Mesendoderm (in vitro differentiated cells): Measurements from ENCODE around the gene APP.

ENCODE experiments used
- DNase-seq: peaks from one replicate; pipeline ENCODE4 v3.0.0; 2013
- H2AK5ac ChIP-seq: 2 replicates; pipeline ENCODE4 v1.6.1; 2013; ENCODE audit warnings: low read length, inconsistent platforms
- H2BK120ac ChIP-seq: 2 replicates; pipeline ENCODE4 v1.6.1; 2013; ENCODE audit warnings: low read depth, mild to moderate bottlenecking, low read length, moderate library complexity, mixed read lengths
- H2BK15ac ChIP-seq: replicated peaks from 2 replicates; pipeline ENCODE4 v1.6.1; 2013; ENCODE audit warnings: low read depth, mild to moderate bottlenecking, moderate library complexity
- H2BK5ac ChIP-seq: 2 replicates; pipeline ENCODE4 v1.6.1; 2013; ENCODE audit warnings: low read length, inconsistent platforms
- H3K18ac ChIP-seq: 2 replicates; pipeline ENCODE4 v1.6.1; 2013; ENCODE audit warnings: mild to moderate bottlenecking, low read length, mixed read lengths
- H3K23ac ChIP-seq: one replicate; pipeline ENCODE4 v1.6.1; 2013; ENCODE audit warnings: low read length
- H3K27ac ChIP-seq: 2 replicates; pipeline ENCODE4 v1.5.1; 2013; ENCODE audit warnings: low read depth, mild to moderate bottlenecking, inconsistent platforms, low read length, moderate library complexity
- H3K27me3 ChIP-seq: 2 replicates; pipeline ENCODE4 v1.6.1; 2013; ENCODE audit warnings: low read length, control low read depth, mild to moderate bottlenecking, inconsistent platforms; ENCODE audit not compliant: insufficient read depth, poor library complexity
- H3K36me3 ChIP-seq: 2 replicates; pipeline ENCODE4 v1.6.1; 2013; ENCODE audit warnings: low read length, inconsistent platforms; ENCODE audit not compliant: control insufficient read depth, insufficient read depth
- H3K4ac ChIP-seq: one replicate; pipeline ENCODE4 v1.6.1; 2013; ENCODE audit warnings: low read depth, mild to moderate bottlenecking, low read length, moderate library complexity
- H3K4me1 ChIP-seq: 2 replicates; pipeline ENCODE4 v1.6.1; 2013; ENCODE audit warnings: low read depth, low read length, inconsistent platforms; ENCODE audit not compliant: control insufficient read depth
- H3K4me2 ChIP-seq: 2 replicates; pipeline ENCODE4 v1.6.1; 2013; ENCODE audit warnings: low read length
- H3K4me3 ChIP-seq: 2 replicates; pipeline ENCODE4 v1.5.1; 2013; ENCODE audit warnings: mild to moderate bottlenecking, low read length
- H3K56ac ChIP-seq: one replicate; pipeline ENCODE4 v1.6.1; 2013; ENCODE audit warnings: low read length
- H3K79me1 ChIP-seq: 2 replicates; pipeline ENCODE4 v1.6.1; 2013; ENCODE audit warnings: low read length, inconsistent platforms
- H3K79me2 ChIP-seq: 2 replicates; pipeline ENCODE4 v1.6.1; 2013; ENCODE audit warnings: mild to moderate bottlenecking, low read length; ENCODE audit not compliant: control insufficient read depth, insufficient read depth
- H3K9ac ChIP-seq: 2 replicates; pipeline ENCODE4 v1.6.1; 2013; ENCODE audit warnings: low read length, inconsistent platforms
- H4K5ac ChIP-seq: one replicate; pipeline ENCODE4 v1.6.1; 2013; ENCODE audit warnings: low read length
- H4K8ac ChIP-seq: one replicate; pipeline ENCODE4 v1.6.1; 2013; ENCODE audit warnings: low read depth, mild to moderate bottlenecking, control low read depth, low read length, moderate library complexity
- WGBS: extraction: QIAGEN DNeasy Blood & Tissue Kit; methylation state at CpG from one replicate; pipeline ENCODE4 v1.1.7; 2013; ENCODE audit warnings: low lambda C conversion rate, missing lambda C conversion rate; ENCODE audit not compliant: insufficient coverage; ENCODE audit errors: extremely low coverage; 5-methylcytosine and 5-hydroxymethylcytosine counted together

APP gene

DNA sequence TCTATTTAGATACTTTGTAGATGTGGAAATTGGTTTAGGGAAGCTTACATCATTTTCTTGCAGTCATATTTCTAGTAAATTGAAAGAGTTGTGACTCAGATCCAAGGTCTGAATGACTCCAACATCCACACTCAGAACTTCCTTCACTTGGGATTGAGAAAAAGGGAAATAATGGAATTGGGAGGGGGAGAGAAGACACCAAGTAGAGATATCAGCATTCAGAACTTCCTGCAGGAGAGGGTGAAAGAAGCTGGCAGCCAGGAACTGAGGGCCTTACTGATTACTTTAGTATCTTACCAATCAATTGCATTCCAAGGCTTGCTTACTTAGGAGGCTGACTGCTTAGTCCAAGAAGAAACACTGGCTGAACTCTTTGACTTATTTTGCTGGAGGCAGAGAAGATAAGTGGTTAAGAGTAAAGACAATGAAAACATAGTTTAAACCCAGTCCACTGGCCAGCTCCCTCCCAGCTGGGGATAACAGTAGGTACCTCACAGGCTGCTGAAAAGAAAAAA is 21.7 kb downstream of the APP start:
- no peak overlapping the region for H3K23ac ChIP-seq
- no peak overlapping the region for H3K4ac ChIP-seq
- H3K18ac ChIP-seq, result no peak overlapping the region
- peaks cover 11% of the 10 kb centered on the region for H3K79me1 ChIP-seq
- no peak overlapping the region for H4K8ac ChIP-seq
- H3K27ac ChIP-seq, result peak overlapping the region; percentile 65
- no peak overlapping the region for H2BK5ac ChIP-seq
- peaks cover 24% of the 10 kb centered on the region for H3K4me1 ChIP-seq
- H2AK5ac ChIP-seq, result no peak overlapping the region
- no peak overlapping the region for H3K4me2 ChIP-seq
- no peak overlapping the region for H4K5ac ChIP-seq
- H2BK15ac ChIP-seq, result no peak overlapping the region
- DNase-seq, result peak; percentile 84
- no peaks in the 10 kb centered on the region for H3K27me3 ChIP-seq
- H3K56ac ChIP-seq, result no peak overlapping the region
- H2BK120ac ChIP-seq, result no peak overlapping the region
- H3K4me3 ChIP-seq, result no peak overlapping the region
- H3K36me3 ChIP-seq, result peaks cover 1% of the 10 kb centered on the region
- H3K79me2 ChIP-seq, result peaks cover 75% of the 10 kb centered on the region
- H3K9ac ChIP-seq, result no peak overlapping the region

DNA sequence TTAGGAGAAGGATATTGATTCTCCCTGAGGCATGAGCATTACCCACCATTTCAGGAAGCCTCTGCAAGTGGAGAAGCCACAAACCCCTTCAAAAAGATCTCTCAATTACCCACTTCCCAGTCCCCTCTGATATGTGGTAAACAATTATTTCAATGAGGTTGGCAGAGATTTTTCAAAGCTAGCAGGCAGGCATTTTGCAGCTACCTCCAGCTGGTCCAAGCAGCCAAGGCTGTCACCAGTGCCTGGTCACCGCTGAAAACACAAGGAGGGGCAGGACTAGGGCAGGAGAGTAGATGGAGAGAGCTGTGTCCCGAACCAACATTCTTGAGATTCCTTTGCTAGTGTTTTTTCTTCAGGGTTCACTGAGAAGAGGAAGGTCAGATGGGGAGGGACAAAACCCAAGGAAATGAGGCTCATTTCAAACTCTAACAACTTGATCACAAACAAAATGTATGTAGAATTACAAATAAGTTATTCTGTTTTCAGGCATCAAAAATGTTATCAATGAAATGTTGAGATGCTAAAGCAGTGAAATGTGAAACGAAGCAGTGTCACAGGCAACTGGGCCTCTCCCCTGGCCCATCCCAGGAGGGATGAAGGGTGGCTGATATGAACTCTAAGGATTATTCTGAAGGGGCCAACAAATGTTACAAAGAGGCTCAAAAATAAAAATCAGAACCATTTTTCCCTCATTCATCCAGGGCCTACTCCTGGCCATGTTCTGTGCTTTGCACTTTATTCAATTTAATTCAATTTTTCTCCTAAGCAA is 22.3 kb downstream of the APP start:
- DNase-seq, result peak; percentile 94
- Histone ChIP-seq H3K4ac (no peak overlapping the region), H3K56ac (peak overlapping the region; percentile 29), H2BK5ac (no peak overlapping the region), H3K27me3 (no peaks in the 10 kb centered on the region), H3K27ac (peak overlapping the region; percentile 48), H4K5ac (no peak overlapping the region), H3K79me1 (peaks cover 11% of the 10 kb centered on the region), H3K9ac (no peak overlapping the region), H3K18ac (peak overlapping the region; percentile 34), H3K23ac (no peak overlapping the region), H3K36me3 (peaks cover 1% of the 10 kb centered on the region), H2BK120ac (no peak overlapping the region), H3K4me3 (no peak overlapping the region), H4K8ac (no peak overlapping the region), H2BK15ac (no peak overlapping the region), H3K79me2 (peaks cover 74% of the 10 kb centered on the region), H2AK5ac (no peak overlapping the region), H3K4me1 (peaks cover 24% of the 10 kb centered on the region), H3K4me2 (no peak overlapping the region)
- no CpG with 5 or more reads among the region's 3 CpGs for WGBS

DNA sequence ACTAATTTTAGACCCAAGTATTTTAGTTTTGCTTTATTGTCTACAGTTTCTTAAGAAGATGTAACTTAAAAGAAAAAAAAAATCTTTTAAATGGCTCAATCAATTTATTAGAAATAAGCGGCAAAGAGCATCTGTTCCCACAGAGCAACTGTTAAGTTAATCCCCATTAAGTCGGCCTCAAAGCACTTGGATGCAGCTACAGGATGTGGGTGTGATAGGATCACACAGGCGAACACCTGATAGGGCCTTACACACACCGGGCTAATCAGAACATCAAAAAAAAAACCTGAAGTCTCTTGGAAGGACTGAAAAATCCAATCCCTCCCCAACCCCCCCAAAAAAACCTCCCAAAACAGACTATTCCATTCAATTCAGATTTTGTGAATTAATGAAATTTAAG is 23.0 kb downstream of the APP start:
- H2AK5ac ChIP-seq, result no peak overlapping the region

DNA sequence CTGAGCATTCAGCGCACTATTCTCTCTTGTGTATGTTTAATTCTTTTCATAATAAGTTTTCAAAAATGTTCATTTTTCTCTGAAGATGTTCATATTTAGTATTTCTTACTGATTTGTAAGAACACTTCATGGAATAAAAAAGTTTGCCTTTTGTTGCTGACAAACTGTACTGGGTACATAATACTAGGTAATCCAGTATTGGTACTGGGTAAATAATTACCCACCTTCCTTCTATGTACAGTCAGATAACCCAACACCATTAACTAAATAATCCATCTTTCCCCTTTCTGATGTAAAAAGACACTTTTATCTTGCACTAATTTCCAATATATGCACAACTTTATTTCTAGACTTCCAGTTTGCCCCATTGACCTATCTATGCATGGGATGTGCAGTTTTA is 23.9 kb downstream of the APP start:
- DNase-seq, result no peak
- Histone ChIP-seq H3K79me2 (peaks cover 78% of the 10 kb centered on the region), H2AK5ac (no peak overlapping the region), H2BK120ac (no peak overlapping the region), H3K4me1 (peaks cover 24% of the 10 kb centered on the region), H3K18ac (no peak overlapping the region), H3K9ac (no peak overlapping the region), H2BK5ac (no peak overlapping the region), H4K5ac (no peak overlapping the region), H3K23ac (no peak overlapping the region), H4K8ac (no peak overlapping the region), H3K27ac (no peak overlapping the region), H3K56ac (no peak overlapping the region), H3K36me3 (peaks cover 1% of the 10 kb centered on the region), H3K27me3 (no peaks in the 10 kb centered on the region), H3K79me1 (peaks cover 11% of the 10 kb centered on the region), H3K4ac (no peak overlapping the region), H3K4me2 (no peak overlapping the region), H3K4me3 (no peak overlapping the region), H2BK15ac (no peak overlapping the region)
- no CpG with 5 or more reads among the region's 1 CpG for WGBS

More for the DNA sequence above, 23.0 kb downstream of the APP start:
- H3K23ac ChIP-seq, result no peak overlapping the region
- H2BK120ac ChIP-seq, result no peak overlapping the region
- H3K79me2 ChIP-seq, result peaks cover 71% of the 10 kb centered on the region
- H2BK15ac ChIP-seq, result no peak overlapping the region
- H4K5ac ChIP-seq, result no peak overlapping the region
- peaks cover 24% of the 10 kb centered on the region for H3K4me1 ChIP-seq
- no CpG with 5 or more reads among the region's 4 CpGs for WGBS
- peaks cover 11% of the 10 kb centered on the region for H3K79me1 ChIP-seq
- H3K9ac ChIP-seq, result no peak overlapping the region
- H2BK5ac ChIP-seq, result no peak overlapping the region
- H3K18ac ChIP-seq, result no peak overlapping the region
- peak; percentile 76 for DNase-seq
- no peak overlapping the region for H3K56ac ChIP-seq
- H3K4me2 ChIP-seq, result no peak overlapping the region
- H3K4ac ChIP-seq, result no peak overlapping the region
- H3K4me3 ChIP-seq, result no peak overlapping the region
- H3K36me3 ChIP-seq, result peaks cover 1% of the 10 kb centered on the region
- H3K27ac ChIP-seq, result no peak overlapping the region
- H4K8ac ChIP-seq, result no peak overlapping the region
- H3K27me3 ChIP-seq, result no peaks in the 10 kb centered on the region

- H2AK5ac ChIP-seq, result no peak overlapping the region
- no peak overlapping the region for H3K4me2 ChIP-seq
- H3K4me3 ChIP-seq, result no peak overlapping the region
- no peak overlapping the region for H2BK120ac ChIP-seq
- H3K4me1 ChIP-seq, result peaks cover 15% of the 10 kb centered on the region
- H3K23ac ChIP-seq, result no peak overlapping the region
- no peak overlapping the region for H3K4ac ChIP-seq
- no peak for DNase-seq
- H2BK15ac ChIP-seq, result no peak overlapping the region
- H3K27ac ChIP-seq, result no peak overlapping the region
- peaks cover 82% of the 10 kb centered on the region for H3K79me2 ChIP-seq
- peaks cover 9% of the 10 kb centered on the region for H3K79me1 ChIP-seq
- no CpG with 5 or more reads among the region's 4 CpGs for WGBS
- no peak overlapping the region for H3K18ac ChIP-seq
- no peak overlapping the region for H2BK5ac ChIP-seq
- no peak overlapping the region for H4K5ac ChIP-seq
- no peak overlapping the region for H3K9ac ChIP-seq
- H3K27me3 ChIP-seq, result no peaks in the 10 kb centered on the region
- H4K8ac ChIP-seq, result no peak overlapping the region
- H3K56ac ChIP-seq, result no peak overlapping the region
- H3K36me3 ChIP-seq, result peaks cover 1% of the 10 kb centered on the region
Observed at GRCh38 chr21:26144031-26144430, 26.5 kb downstream of the APP start.

GRCh38 chr21:26142363-26142762 is 28.2 kb downstream of the APP start:
- Histone ChIP-seq H3K4me3 (no peak overlapping the region), H3K4ac (no peak overlapping the region), H2AK5ac (no peak overlapping the region), H3K23ac (no peak overlapping the region), H2BK15ac (no peak overlapping the region), H3K9ac (no peak overlapping the region), H3K79me2 (peaks cover 81% of the 10 kb centered on the region), H4K5ac (no peak overlapping the region), H3K4me2 (no peak overlapping the region), H3K36me3 (peaks cover 1% of the 10 kb centered on the region), H3K27ac (no peak overlapping the region), H3K18ac (no peak overlapping the region), H3K27me3 (no peaks in the 10 kb centered on the region), H2BK5ac (no peak overlapping the region), H3K56ac (no peak overlapping the region), H2BK120ac (no peak overlapping the region), H3K79me1 (peaks cover 9% of the 10 kb centered on the region), H3K4me1 (peaks cover 4% of the 10 kb centered on the region), H4K8ac (no peak overlapping the region)
- DNase-seq, result no peak
- no CpG with 5 or more reads among the region's 5 CpGs for WGBS
